Ovary (tissue), 9 donors: Measurements from ENCODE around the gene HOXC13. TPM values are rescaled to one million over a fixed set of nuclear protein-coding genes. Genes with fewer than 3 reads are reported as not detected.

Experiments
- DNase-seq, 5 donors: peaks; one replicate each; pipeline ENCODE4 v3.0.0-alpha.2; 2019 to 2020
- H3K27ac ChIP-seq, 2 donors: fragments of 200-600 bp; one replicate each; pipeline versions ENCODE4 v1.5.1 to v1.8.0; 2019 to 2022
- H3K27me3 ChIP-seq: fragments of 200-600 bp; one replicate; pipeline ENCODE4 v1.8.0; 2022
- H3K36me3 ChIP-seq: fragments of 200-600 bp; sonication (generic); one replicate; pipeline ENCODE4 v1.5.1; 2019
- H3K4me1 ChIP-seq: one replicate; pipeline ENCODE4 v1.8.1; 2013; ENCODE audit warnings: mild to moderate bottlenecking, moderate library complexity; ENCODE audit not compliant: insufficient read depth
- H3K4me3 ChIP-seq: fragments of 200-600 bp; sonication (generic); one replicate; pipeline ENCODE4 v1.5.1; 2017
- H3K9me3 ChIP-seq, 2 donors: fragments of 200-600 bp in 1 of 2; sonication (generic) in 1 of 2; one replicate each; pipeline versions ENCODE4 v1.5.1 to v1.8.1; 2013 to 2019; ENCODE audit warnings: mild to moderate bottlenecking in 1 of 2, moderate library complexity in 1 of 2
- CTCF ChIP-seq, 3 donors: fragments of 450-650 bp in 2 of 3; fragments of 200-600 bp in 1 of 3; IDR thresholded peaks; one replicate each; pipeline versions ENCODE4 v1.5.1 to v1.8.0; 2016 to 2022; ENCODE audit warnings: antibody characterized with exemption in 3 of 3, mild to moderate bottlenecking in 1 of 3
- EP300 ChIP-seq: sonication (generic); formaldehyde crosslinking; IDR thresholded peaks from one replicate; pipeline ENCODE4 v1.6.1; 2017; ENCODE audit warnings: antibody characterized with exemption
- POLR2A ChIP-seq: fragments of 450-650 bp; IDR thresholded peaks from one replicate; pipeline ENCODE4 v1.6.1; 2017; ENCODE audit warnings: antibody characterized with exemption, mild to moderate bottlenecking, moderate library complexity
- WGBS, 3 donors: extraction: QIAGEN DNeasy Blood & Tissue Kit in 1 of 3; methylation state at CpG; one replicate each; pipeline versions ENCODE4 v1.1.5 to v1.1.7; 2013 to 2017; 5-methylcytosine and 5-hydroxymethylcytosine counted together
- intact Hi-C, 4 donors: fragments of 100-400 bp; cut with DNase I; formaldehyde crosslinking; loops; one replicate each; pipeline versions ENCODE4 v1.11.0 to v1.15.1; 2022 to 2023
- polyA plus RNA-seq, 2 donors: library from polyadenylated mRNA; stranded (reverse); fragments of 200-250 nt in 1 of 2; fragments of 350-450 nt in 1 of 2; fragmentation: Illumina TruSeq in 1 of 2; extraction: RNeasy Lipid Tissue Mini Kit (QIAGEN cat#74804) in 1 of 2; gene quantifications; one replicate each; pipeline ENCODE4 v1.2.3, GENCODE V29; 2013 to 2014
- total RNA-seq, 7 donors: library from RNA; depleted of rRNA in 2 of 7; stranded (reverse); fragments of >200 nt in 2 of 7; fragmentation: NEBNext Ultra II Directional in 3 of 7; extraction: Animal tissue kit (Norgen Biotek cat#: 25700) in 3 of 7; gene quantifications; one replicate each; pipeline versions ENCODE4 v1.1.0 to v1.2.4, GENCODE V29; 2016 to 2023
- donor health status: DM: no; HTN: no; CAD: no; lungs with moderate emphysema.
- donor health status: DM: no; HTN: no; CAD: no.
- donor health status: Bipolar disorder and iron deficiency.
- donor health status: DM: yes; HTN: yes; CAD: no.
- donor health status: DM: no; HTN: no; CAD: no.
- donor health status: DM: yes; HTN: yes; CAD: no.

Gene HOXC13
- total and polyA plus RNA-seq, 9 donors, result not detected

- intact Hi-C loops, result loop anchor here in 2 of 4 donors (10.0 kb wide), 2 partner anchors 381 to 391 kb away; partner anchors contain the start of gene GPR84 (in 1 of the 2)
- WGBS, 3 donors, result 10 to 35% (median 11%) methylated on average over 30 of the region's 30 CpGs
- no peak for TF ChIP-seq EP300
- TF ChIP-seq CTCF (IDR thresholded peaks at IDR 0.05), result no peak
- TF ChIP-seq POLR2A, result no peak
- Histone ChIP-seq H3K9me3 (no peaks in the 10 kb centered on the region), H3K36me3 (no peaks in the 10 kb centered on the region), H3K4me3 (no peak overlapping the region), H3K4me1 (peaks cover 4% of the 10 kb centered on the region), H3K27me3 (peaks cover 2% of the 10 kb centered on the region), H3K27ac (no peak overlapping the region)
- DNase-seq, result no peak
Measured at GRCh38 chr12:53983950-53984572, 45.4 kb downstream of the HOXC13 start.

GRCh38 chr12:53984901-53985691, 46.5 kb downstream of the HOXC13 start, which contains the start of gene HOXC10:
Gene HOXC10, plus strand, starts transcription at chr12:53985146. Its CDS starts 114 bp downstream, at chr12:53985260.
- H3K4me1 ChIP-seq, result peaks cover 4% of the 10 kb centered on the region
- intact Hi-C loops, result loop anchor here in 3 of 4 donors (5.0 to 10.0 kb wide), 4 partner anchors 222 to 390 kb away; partner anchors contain the start of gene GPR84 (in 1 of the 3)
- peak within 1 kb of the TSS; percentile 42 for H3K4me3 ChIP-seq
- DNase-seq, result peak; percentile 89 to 95 (median 95)
- peaks cover 2% of the 10 kb centered on the region for H3K27me3 ChIP-seq
- 3 to 6% (median 4%) methylated on average over 53 to 55 of the region's 55 CpGs for WGBS, 3 donors
- no peaks in the 10 kb centered on the region for H3K9me3 ChIP-seq
- no peak within 1 kb of the TSS for H3K27ac ChIP-seq
- TF ChIP-seq CTCF (IDR thresholded peaks at IDR 0.05), result peak; percentile 21 to 73 (median 64)
- no peak for TF ChIP-seq EP300
- no peak for TF ChIP-seq POLR2A
- H3K36me3 ChIP-seq, result no peaks in the 10 kb centered on the region

GRCh38 chr12:53985692-53985993, 47.0 kb downstream of the HOXC13 start:
- 7 to 10% (median 9%) methylated on average over 13 to 21 of the region's 21 CpGs for WGBS, 3 donors
- Histone ChIP-seq H3K27me3 (peaks cover 2% of the 10 kb centered on the region), H3K9me3 (no peaks in the 10 kb centered on the region), H3K36me3 (no peaks in the 10 kb centered on the region), H3K27ac (no peak overlapping the region), H3K4me1 (peaks cover 4% of the 10 kb centered on the region), H3K4me3 (peak overlapping the region; percentile 42)
- DNase-seq, result peak in 1 of 5 donors; percentile 41
- intact Hi-C loops, result loop anchor here in 3 of 4 donors (5.0 to 10.0 kb wide), 4 partner anchors 222 to 389 kb away; partner anchors contain the start of gene GPR84 (in 1 of the 3)
- TF ChIP-seq POLR2A (no peak), EP300 (no peak), CTCF (IDR thresholded peaks at IDR 0.05) (no peak)

- intact Hi-C loops, result loop anchor here in 3 of 4 donors (5.0 to 10.0 kb wide), 4 partner anchors 221 to 389 kb away; partner anchors contain the start of gene GPR84 (in 1 of the 3)
- no peaks in the 10 kb centered on the region for H3K9me3 ChIP-seq
- no peak for TF ChIP-seq CTCF (IDR thresholded peaks at IDR 0.05)
- TF ChIP-seq EP300, result no peak
- TF ChIP-seq POLR2A, result no peak
- peak overlapping the region; percentile 42 for H3K4me3 ChIP-seq
- H3K27me3 ChIP-seq, result peaks cover 2% of the 10 kb centered on the region
- no peak overlapping the region for H3K27ac ChIP-seq
- no peaks in the 10 kb centered on the region for H3K36me3 ChIP-seq
- DNase-seq, result peak in 1 of 5 donors; percentile 33
- 7 to 23% (median 10%) methylated on average over 34 to 50 of the region's 50 CpGs for WGBS, 3 donors
- peaks cover 4% of the 10 kb centered on the region for H3K4me1 ChIP-seq
Measured at GRCh38 chr12:53985994-53986685, 47.5 kb downstream of the HOXC13 start.
